ENCODE measurements around the gene FRZB.

Gene FRZB

GRCh38 chr2:182860858-182861257 is 5.6 kb downstream of the FRZB start:
- DNase-seq (ENCODE audit: insufficient read length, low spot score) (no peak), FAIRE-seq (no peak)
- TF ChIP-seq, protein P1, sequence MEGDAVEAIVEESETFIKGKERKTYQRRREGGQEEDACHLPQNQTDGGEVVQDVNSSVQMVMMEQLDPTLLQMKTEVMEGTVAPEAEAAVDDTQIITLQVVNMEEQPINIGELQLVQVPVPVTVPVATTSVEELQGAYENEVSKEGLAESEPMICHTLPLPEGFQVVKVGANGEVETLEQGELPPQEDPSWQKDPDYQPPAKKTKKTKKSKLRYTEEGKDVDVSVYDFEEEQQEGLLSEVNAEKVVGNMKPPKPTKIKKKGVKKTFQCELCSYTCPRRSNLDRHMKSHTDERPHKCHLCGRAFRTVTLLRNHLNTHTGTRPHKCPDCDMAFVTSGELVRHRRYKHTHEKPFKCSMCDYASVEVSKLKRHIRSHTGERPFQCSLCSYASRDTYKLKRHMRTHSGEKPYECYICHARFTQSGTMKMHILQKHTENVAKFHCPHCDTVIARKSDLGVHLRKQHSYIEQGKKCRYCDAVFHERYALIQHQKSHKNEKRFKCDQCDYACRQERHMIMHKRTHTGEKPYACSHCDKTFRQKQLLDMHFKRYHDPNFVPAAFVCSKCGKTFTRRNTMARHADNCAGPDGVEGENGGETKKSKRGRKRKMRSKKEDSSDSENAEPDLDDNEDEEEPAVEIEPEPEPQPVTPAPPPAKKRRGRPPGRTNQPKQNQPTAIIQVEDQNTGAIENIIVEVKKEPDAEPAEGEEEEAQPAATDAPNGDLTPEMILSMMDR (IDR thresholded peaks at IDR 0.05; ENCODE audit: insufficient read depth, missing control alignments), result no peak

GRCh38 chr2:182858671-182859070 is 7.8 kb downstream of the FRZB start:
- DNase-seq (ENCODE audit: insufficient read length, low spot score), result no peak
- TF ChIP-seq, protein P1 (IDR thresholded peaks at IDR 0.05; ENCODE audit: insufficient read depth, missing control alignments), result no peak
- FAIRE-seq, result no peak

GRCh38 chr2:182855376-182855775 is 11.1 kb downstream of the FRZB start:
- DNase-seq (ENCODE audit: insufficient read length, low spot score) (no peak), FAIRE-seq (no peak)
- TF ChIP-seq, protein P1 (IDR thresholded peaks at IDR 0.05; ENCODE audit: insufficient read depth, missing control alignments), result no peak

DNA sequence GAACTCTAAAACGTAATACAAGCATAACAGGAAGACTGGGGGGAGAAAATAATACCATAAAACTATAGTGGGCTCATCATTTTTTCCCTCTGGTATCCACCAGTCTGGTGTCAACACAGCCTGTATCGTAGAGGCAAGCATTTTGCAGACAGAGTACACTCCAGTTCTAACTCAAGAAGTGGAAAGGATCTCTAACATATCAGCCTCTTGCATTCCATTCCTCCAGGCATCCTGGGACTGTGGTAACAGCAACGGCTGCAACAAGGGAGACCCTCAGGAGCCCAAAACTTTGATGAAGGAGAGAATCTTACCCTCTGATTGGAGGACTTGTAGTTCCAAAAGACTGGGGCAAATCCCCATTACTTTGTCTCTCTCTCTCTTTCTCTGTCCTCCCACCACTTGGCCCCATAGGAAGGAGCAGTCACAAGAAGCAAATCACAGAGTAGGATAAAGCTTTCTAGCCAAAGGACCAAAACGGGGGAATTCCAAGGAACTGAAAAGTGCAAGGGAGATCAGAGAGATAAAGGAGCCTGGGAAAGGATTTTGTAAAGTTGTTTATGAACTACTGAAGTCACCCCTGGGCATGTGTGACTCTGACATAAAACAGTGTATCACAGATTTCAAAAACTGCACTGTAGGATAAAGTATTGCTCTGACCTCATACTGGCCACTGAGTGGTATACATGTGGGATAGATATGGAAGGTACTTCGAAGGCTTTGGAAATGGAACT is 11.9 kb downstream of the FRZB start:
- TF ChIP-seq, protein P1 (IDR thresholded peaks at IDR 0.05; ENCODE audit: insufficient read depth, missing control alignments), result no peak
- FAIRE-seq, result no peak
- no peak for DNase-seq (ENCODE audit: insufficient read length, low spot score)

DNA sequence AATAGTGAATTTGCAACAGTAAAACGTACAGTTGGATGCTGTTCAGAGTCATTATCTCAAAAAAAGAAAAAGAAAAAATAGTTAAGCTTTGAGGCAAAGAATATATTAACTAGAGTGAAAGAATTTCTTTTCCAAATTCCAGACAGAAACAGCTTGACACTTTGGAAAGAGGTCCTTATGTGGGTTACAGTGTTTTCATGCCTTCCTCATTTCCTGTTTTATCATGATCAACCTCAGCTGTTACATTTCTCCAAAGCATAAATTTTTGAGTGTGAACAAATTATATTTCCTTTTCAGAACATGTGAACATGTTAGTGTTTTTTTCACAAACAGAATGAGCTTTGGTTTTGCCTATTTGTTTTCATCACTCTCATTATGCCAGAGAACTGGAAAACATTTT is 13.6 kb downstream of the FRZB start:
- TF ChIP-seq, protein P1 (IDR thresholded peaks at IDR 0.05; ENCODE audit: insufficient read depth, missing control alignments), result no peak
- FAIRE-seq (no peak), DNase-seq (ENCODE audit: insufficient read length, low spot score) (no peak)

DNA sequence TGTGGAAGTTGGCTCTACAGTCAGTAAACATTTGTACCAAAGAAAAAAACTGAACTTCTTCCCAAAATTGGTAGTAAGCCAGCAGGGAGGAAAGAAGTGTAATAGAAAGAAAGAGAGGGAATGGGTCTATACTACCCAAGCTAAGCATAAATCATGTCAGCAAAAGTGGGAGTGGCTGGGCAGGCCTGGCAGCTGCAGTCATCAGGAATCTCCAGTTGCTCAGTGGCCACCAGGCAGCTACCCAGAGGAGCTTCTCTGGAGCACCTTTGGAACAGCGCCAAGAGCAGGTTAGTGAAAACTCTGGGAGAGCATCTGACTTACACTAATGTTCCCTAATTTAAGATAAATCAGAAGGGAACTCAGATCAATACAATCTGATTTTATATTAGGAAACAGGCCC is 14.3 kb downstream of the FRZB start:
- TF ChIP-seq, protein P1 (IDR thresholded peaks at IDR 0.05; ENCODE audit: insufficient read depth, missing control alignments), result no peak
- FAIRE-seq (no peak), DNase-seq (ENCODE audit: insufficient read length, low spot score) (no peak)

DNA sequence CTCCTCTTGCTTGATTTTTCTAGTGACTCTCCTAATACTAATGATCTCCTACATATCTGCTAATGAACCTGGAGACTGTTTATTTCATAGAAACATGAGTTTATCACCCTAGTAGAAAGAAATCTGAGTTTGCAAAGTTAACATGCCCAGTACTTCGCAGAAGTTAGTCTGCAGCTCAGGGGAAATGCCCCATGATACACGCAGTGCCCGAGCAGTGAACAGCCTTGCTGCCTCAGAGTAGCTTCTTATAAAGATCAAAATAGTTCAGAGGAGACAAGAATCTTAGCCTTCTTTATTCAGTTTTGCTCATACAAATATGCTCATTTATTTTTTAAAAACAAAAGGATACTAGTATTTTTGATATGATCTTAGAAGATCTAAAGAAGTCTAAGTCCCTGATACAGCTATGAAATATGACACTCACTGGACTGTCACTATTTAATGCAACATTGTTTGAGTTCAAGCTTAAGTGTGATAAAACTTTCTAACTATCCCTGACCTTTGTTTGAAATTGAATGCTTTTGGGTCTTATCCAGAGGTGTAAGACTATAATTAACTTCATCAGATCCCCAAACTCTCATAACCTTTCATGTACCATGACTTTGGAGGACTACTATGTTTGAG is 20.5 kb downstream of the FRZB start:
- FAIRE-seq (no peak), DNase-seq (ENCODE audit: insufficient read length, low spot score) (no peak)
- TF ChIP-seq, protein P1 (IDR thresholded peaks at IDR 0.05; ENCODE audit: insufficient read depth, missing control alignments), result no peak
